OCI-LY1 (cell line): Measurements from ENCODE around the gene KHDC4.

ENCODE experiments used
- H2AFZ ChIP-seq: fragments of 200-600 bp; sonication (generic), shearing (Covaris generic); 2 replicates; pipeline ENCODE4 v1.6.0; 2014; ENCODE audit warnings: antibody characterized with exemption, mild to moderate bottlenecking, low read length
- H3F3A ChIP-seq: fragments of 200-600 bp; sonication (generic), shearing (Covaris generic); 2 replicates; pipeline ENCODE4 v1.6.0; 2014; ENCODE audit warnings: mild to moderate bottlenecking, antibody characterized with exemption, low read length, moderate library complexity; ENCODE audit not compliant: insufficient read depth
- H3K27ac ChIP-seq: fragments of 200-600 bp; sonication (generic); 2 replicates; pipeline ENCODE4 v1.5.1; 2014; ENCODE audit warnings: low read length, mixed run types, mild to moderate bottlenecking, low read depth; ENCODE audit not compliant: poor library complexity, severe bottlenecking
- H3K27me3 ChIP-seq: fragments of 200-600 bp; sonication (generic); 2 replicates; pipeline ENCODE4 v1.6.0; 2014; ENCODE audit warnings: antibody characterized with exemption, mild to moderate bottlenecking, low read length, moderate library complexity; ENCODE audit not compliant: insufficient read depth
- H3K36me3 ChIP-seq: fragments of 200-600 bp; sonication (generic); 2 replicates; pipeline ENCODE4 v1.6.1; 2014; ENCODE audit warnings: mild to moderate bottlenecking, antibody characterized with exemption, low read length, moderate library complexity, mixed read lengths; ENCODE audit not compliant: insufficient read depth
- H3K4me1 ChIP-seq: fragments of 200-600 bp; sonication (generic); 2 replicates; pipeline ENCODE4 v1.5.1; 2014; ENCODE audit warnings: mild to moderate bottlenecking, low read length, moderate library complexity; ENCODE audit not compliant: insufficient read depth, severe bottlenecking
- H3K4me2 ChIP-seq: fragments of 200-600 bp; sonication (generic), shearing (Covaris generic); 2 replicates; pipeline ENCODE4 v1.6.1; 2014; ENCODE audit warnings: low read length
- H3K4me3 ChIP-seq: fragments of 200-600 bp; sonication (generic); 2 replicates; pipeline ENCODE4 v1.5.1; 2014; ENCODE audit warnings: low read length, low read depth, mild to moderate bottlenecking, mixed read lengths; ENCODE audit not compliant: poor library complexity, severe bottlenecking
- H3K79me2 ChIP-seq: fragments of 200-600 bp; shearing (Covaris generic); 2 replicates; pipeline ENCODE4 v1.6.1; 2016; ENCODE audit warnings: mixed run types, low read length, mixed read lengths; ENCODE audit not compliant: insufficient read depth
- H3K9ac ChIP-seq: fragments of 200-600 bp; sonication (generic), shearing (Covaris generic); 2 replicates; pipeline ENCODE4 v1.6.1; 2014; ENCODE audit warnings: mild to moderate bottlenecking, low read length, mixed read lengths
- H3K9me2 ChIP-seq: fragments of 200-600 bp; sonication (generic), shearing (Covaris generic); 2 replicates; pipeline ENCODE4 v1.6.1; 2014; ENCODE audit warnings: low read depth, mild to moderate bottlenecking, low read length, mixed read lengths
- H3K9me3 ChIP-seq: fragments of 200-600 bp; shearing (Covaris generic); 2 replicates; pipeline ENCODE4 v1.6.1; 2014; ENCODE audit warnings: low read length, mixed read lengths
- H4K20me1 ChIP-seq: fragments of 200-600 bp; sonication (generic), shearing (Covaris generic); 2 replicates; pipeline ENCODE4 v1.6.0; 2016; ENCODE audit warnings: mild to moderate bottlenecking, low read length; ENCODE audit not compliant: insufficient read depth
- CTCF ChIP-seq: fragments of 200-600 bp; sonication (generic), shearing (Covaris generic); IDR thresholded peaks from 2 replicates; pipeline ENCODE4 v1.5.1; 2017; ENCODE audit warnings: mild to moderate bottlenecking, antibody characterized with exemption, low read length, moderate library complexity, mixed read lengths
- EZH2 ChIP-seq: fragments of 200-600 bp; sonication (generic), shearing (Covaris generic); IDR thresholded peaks from 2 replicates; pipeline ENCODE4 v1.8.0; 2017; ENCODE audit warnings: borderline replicate concordance, mixed run types, mild to moderate bottlenecking, antibody characterized with exemption, low read length, moderate library complexity, mixed read lengths

The KHDC4 gene

GRCh38 chr1:155882766-155883165, 51.4 kb downstream of the KHDC4 start:
- Histone ChIP-seq H3K9me2 (no peaks in the 10 kb centered on the region), H3F3A (no peaks in the 10 kb centered on the region), H3K9ac (no peak overlapping the region), H3K27ac (peak overlapping the region; percentile 52), H3K79me2 (no peaks in the 10 kb centered on the region), H3K4me1 (peaks cover 34% of the 10 kb centered on the region), H4K20me1 (no peaks in the 10 kb centered on the region), H3K4me3 (no peak overlapping the region), H2AFZ (no peak overlapping the region), H3K36me3 (no peaks in the 10 kb centered on the region), H3K9me3 (no peaks in the 10 kb centered on the region), H3K4me2 (peak overlapping the region; percentile 16; the same call in 1 of the 2 replicates), H3K27me3 (no peaks in the 10 kb centered on the region)
- TF ChIP-seq EZH2 (no peak), CTCF (no peak)

- TF ChIP-seq EZH2 (no peak), CTCF (no peak)
- Histone ChIP-seq H3F3A (no peaks in the 10 kb centered on the region), H3K27ac (peak overlapping the region; percentile 52), H3K27me3 (no peaks in the 10 kb centered on the region), H4K20me1 (no peaks in the 10 kb centered on the region), H2AFZ (no peak overlapping the region), H3K9me3 (no peaks in the 10 kb centered on the region), H3K9ac (no peak overlapping the region), H3K4me2 (peak overlapping the region; percentile 16; the same call in 1 of the 2 replicates), H3K4me1 (peaks cover 34% of the 10 kb centered on the region), H3K9me2 (no peaks in the 10 kb centered on the region), H3K79me2 (no peaks in the 10 kb centered on the region), H3K36me3 (no peaks in the 10 kb centered on the region), H3K4me3 (no peak overlapping the region)
Observed at GRCh38 chr1:155882235-155882634, 52.0 kb downstream of the KHDC4 start.

- Histone ChIP-seq H3K4me2 (no peak overlapping the region), H3K4me3 (no peak overlapping the region), H3K4me1 (peaks cover 34% of the 10 kb centered on the region), H4K20me1 (no peaks in the 10 kb centered on the region), H3K9ac (no peak overlapping the region), H3K9me3 (no peaks in the 10 kb centered on the region), H3K9me2 (no peaks in the 10 kb centered on the region), H3K27ac (no peak overlapping the region), H3F3A (no peaks in the 10 kb centered on the region), H3K79me2 (no peaks in the 10 kb centered on the region), H2AFZ (no peak overlapping the region), H3K36me3 (no peaks in the 10 kb centered on the region), H3K27me3 (no peaks in the 10 kb centered on the region)
- TF ChIP-seq CTCF (no peak), EZH2 (no peak)
Observed at GRCh38 chr1:155880950-155881349, 53.3 kb downstream of the KHDC4 start.
